GM12878 (cell line): Measurements from ENCODE around the gene VPS26B. TPM values are rescaled to one million over a fixed set of nuclear protein-coding genes. Genes with fewer than 3 reads are reported as not detected.

Experiments used
- ATAC-seq: fragments of 200-7000 bp; cut with Tn5 transposase; 3 replicates; pipeline ENCODE4 v1.9.1; 2020; ENCODE audit warnings: mild to moderate bottlenecking, moderate library complexity
- BruUV-seq: library from RNA; stranded (reverse); fragments of 400-500 nt; replicated peaks from 2 replicates; lab custom pipeline; 2021; lab: Mats Ljungman, UMichigan
- CTCF ChIA-PET: fragments of 300-600 bp; sonication (Branson Sonifier 250); formaldehyde crosslinking; extraction: SDS; loops from one replicate; lab custom pipeline; 2021; ENCODE audit warnings: inconsistent platforms; lab: Yijun Ruan, JAX
- POLR2A ChIA-PET: fragments of 350-600 bp; formaldehyde crosslinking; extraction: SDS; loops from one replicate; lab custom pipeline; 2021; ENCODE audit warnings: inconsistent platforms; lab: Charles Lee
- RAD21 ChIA-PET: fragments of 300-600 bp; sonication (Branson Sonifier 250); formaldehyde crosslinking; loops from one replicate; lab custom pipeline; 2023; ENCODE audit warnings: antibody characterized with exemption; ENCODE audit not compliant: unreplicated experiment; lab: Charles Lee
- SMC1A ChIA-PET: fragments of 300-600 bp; sonication (Branson Sonifier 250); formaldehyde crosslinking; loops from one replicate; lab custom pipeline; 2023; ENCODE audit not compliant: unreplicated experiment, uncharacterized antibody; lab: Charles Lee
- DNase-seq: peaks from one replicate; pipeline ENCODE4 v3.0.0-alpha.2; 2011; ENCODE audit warnings: low read depth, low spot score
- FAIRE-seq: peaks from 3 replicates; lab custom pipeline; 2011; peaks lifted over from hg19 to GRCh38; lab: Jason Lieb, UNC
- H2AFZ ChIP-seq: 2 replicates; pipeline ENCODE4 v1.6.0; 2011; ENCODE audit warnings: low read depth, low read length, control low read depth; ENCODE audit not compliant: control insufficient read depth
- H3K27ac ChIP-seq: 2 replicates; pipeline ENCODE4 v1.5.1; 2011; ENCODE audit warnings: control low read depth; ENCODE audit not compliant: control insufficient read depth, insufficient read depth
- H3K27me3 ChIP-seq, 2 experiments: replicated peaks in 1 of 2; 2 replicates each; pipeline versions ENCODE4 v1.6.0 to v1.6.1; 2011; ENCODE audit warnings: low read length in 1 of 2; ENCODE audit not compliant: control insufficient read depth in 2 of 2, insufficient read depth in 2 of 2
- H3K36me3 ChIP-seq, 2 experiments: 2 replicates each; pipeline ENCODE4 v1.5.1; 2011; ENCODE audit warnings: low read length in 1 of 2; ENCODE audit not compliant: control insufficient read depth in 2 of 2, insufficient read depth in 2 of 2
- H3K4me1 ChIP-seq: 2 replicates; pipeline ENCODE4 v1.6.1; 2011; ENCODE audit warnings: mild to moderate bottlenecking, low read length, moderate library complexity, mixed read lengths; ENCODE audit not compliant: control insufficient read depth, insufficient read depth
- H3K4me2 ChIP-seq: 2 replicates; pipeline ENCODE4 v1.6.0; 2011; ENCODE audit warnings: control low read depth; ENCODE audit not compliant: control insufficient read depth, insufficient read depth
- H3K4me3 ChIP-seq: fragments of 200-600 bp; sonication (generic); 2 replicates; pipeline ENCODE4 v1.5.1; 2016
- H3K79me2 ChIP-seq: 2 replicates; pipeline ENCODE4 v1.6.0; 2011; ENCODE audit warnings: low read length; ENCODE audit not compliant: control insufficient read depth, insufficient read depth
- H3K9ac ChIP-seq: 2 replicates; pipeline ENCODE4 v1.8.0; 2011; ENCODE audit warnings: low read length, control low read depth, mixed read lengths; ENCODE audit not compliant: control insufficient read depth, insufficient read depth
- H3K9me3 ChIP-seq: replicated peaks from 3 replicates; pipeline ENCODE4 v1.5.1; 2011; ENCODE audit warnings: mild to moderate bottlenecking, low read length; ENCODE audit not compliant: control insufficient read depth, insufficient read depth
- H4K20me1 ChIP-seq: 2 replicates; pipeline ENCODE4 v1.6.0; 2011; ENCODE audit not compliant: control insufficient read depth, insufficient read depth
- CBFB ChIP-seq: IDR thresholded peaks from 2 replicates; pipeline ENCODE4 v1.6.1; 2016; ENCODE audit warnings: antibody characterized with exemption, low read depth
- CHD1 ChIP-seq: IDR thresholded peaks from 2 replicates; pipeline ENCODE4 v1.6.1; 2012; ENCODE audit warnings: low read depth, low read length, improper control_type of control experiment
- CHD4 ChIP-seq: fragments of 200-600 bp; sonication (generic); IDR thresholded peaks from 2 replicates; pipeline ENCODE4 v1.6.1; 2016; ENCODE audit warnings: mild to moderate bottlenecking
- CREM ChIP-seq: IDR thresholded peaks from 2 replicates; pipeline ENCODE4 v1.6.1; 2014; ENCODE audit warnings: antibody characterized with exemption, low read depth
- CTCF ChIP-seq, 3 experiments: IDR thresholded peaks in 2 of 3; conservative IDR thresholded peaks in 1 of 3; 2 replicates each; pipeline ENCODE4 v1.5.1; 2011; ENCODE audit warnings: low read depth in 3 of 3, low read length in 3 of 3, mild to moderate bottlenecking in 3 of 3, control low read depth in 2 of 3, moderate library complexity in 2 of 3, inconsistent platforms in 1 of 3, mixed read lengths in 1 of 3; ENCODE audit not compliant: control insufficient read depth in 2 of 3, insufficient read depth in 1 of 3; ENCODE audit errors: extremely low read depth in 1 of 3
- MAX ChIP-seq: IDR thresholded peaks from 2 replicates; pipeline ENCODE4 v1.6.1; 2012; ENCODE audit warnings: low read depth, low read length, improper control_type of control experiment
- NR2C2 ChIP-seq: IDR thresholded peaks from 2 replicates; pipeline ENCODE4 v1.6.1; 2011; ENCODE audit warnings: borderline replicate concordance, low read depth; ENCODE audit not compliant: control insufficient read depth, insufficient read length
- PAX5 ChIP-seq: IDR thresholded peaks from 2 replicates; pipeline ENCODE4 v1.6.1; 2011; ENCODE audit warnings: low read depth, low read length, borderline replicate concordance
- RAD21 ChIP-seq: IDR thresholded peaks from 2 replicates; pipeline ENCODE4 v1.6.1; 2011; ENCODE audit warnings: mild to moderate bottlenecking, low read depth, low read length, moderate library complexity; ENCODE audit not compliant: insufficient read depth
- RAD51 ChIP-seq: fragments of 450-650 bp; IDR thresholded peaks from 2 replicates; pipeline ENCODE4 v1.6.1; 2016; ENCODE audit warnings: moderate library complexity, mild to moderate bottlenecking, inconsistent platforms
- STAT1 ChIP-seq: fragments of 450-650 bp; conservative IDR thresholded peaks from 2 replicates; pipeline ENCODE4 v1.6.1; 2014; ENCODE audit warnings: antibody characterized with exemption, mild to moderate bottlenecking
- USF1 ChIP-seq: IDR thresholded peaks from 2 replicates; pipeline ENCODE4 v1.6.1; 2011; ENCODE audit warnings: borderline replicate concordance, low read depth, mild to moderate bottlenecking, moderate library complexity, mixed read lengths, low read length; ENCODE audit not compliant: insufficient read depth; ENCODE audit errors: extremely low read length
- WRNIP1 ChIP-seq: IDR thresholded peaks from 2 replicates; pipeline ENCODE4 v1.6.1; 2011; ENCODE audit warnings: low read depth, low read length, improper control_type of control experiment, borderline replicate concordance
- ZNF274 ChIP-seq: IDR thresholded peaks from one replicate; pipeline ENCODE4 v1.8.0; 2011; ENCODE audit not compliant: insufficient read length, insufficient read depth
- WGBS: methylation state at CpG from one replicate; pipeline ENCODE4 v1.1.6; 2016; ENCODE audit warnings: low lambda C conversion rate; ENCODE audit not compliant: insufficient replicate concordance, insufficient coverage; ENCODE audit errors: missing lambda C conversion rate; 5-methylcytosine and 5-hydroxymethylcytosine counted together
- in situ Hi-C: fragments of 300-500 bp; cut with MboI; formaldehyde crosslinking; loops from 9 replicates; pipeline ENCODE4 v1.14.3; 2018; ENCODE audit warnings: mixed read lengths
- intact Hi-C: fragments of 100-400 bp; cut with micrococcal nuclease; formaldehyde crosslinking; loops from one replicate; pipeline ENCODE4 v1.14.2; 2022; ENCODE audit not compliant: unreplicated experiment
- polyA plus RNA-seq, 11 experiments: library from polyadenylated mRNA; depleted of rRNA in 4 of 11; unstranded in 6 of 11; stranded (reverse) in 5 of 11; fragments of >200 nt; fragmentation: Nextera tagmentation in 4 of 11; fragmentation: Illumina TruSeq in 1 of 11; extraction: Ambion mirVana in 4 of 11; extraction: Trizol in 1 of 11; gene quantifications; 1 replicate in 1 of 11; 2 replicates in 10 of 11; pipeline versions ENCODE4 v1.2.1 to v1.2.3, GENCODE V29; 2011 to 2016; ENCODE audit warnings: inconsistent platforms in 2 of 11, missing spikeins in 2 of 11, low read depth in 1 of 11
- total RNA-seq, 4 experiments: library from RNA; depleted of rRNA in 3 of 4; stranded (reverse); fragments of >200 nt in 3 of 4; fragmentation: Illumina TruSeq in 1 of 4; extraction: Trizol in 1 of 4; gene quantifications; 2 replicates each; pipeline versions ENCODE4 v1.2.1 to v1.2.3, GENCODE V29; 2013 to 2021
- TF ChIP-seq, protein P1 (sequence below): fragments of 450-650 bp; IDR thresholded peaks from 2 replicates; pipeline ENCODE4 v1.6.1; 2017; ENCODE audit warnings: mild to moderate bottlenecking
- TF ChIP-seq, protein P2 (sequence below): IDR thresholded peaks from 2 replicates; pipeline ENCODE4 v1.6.1; 2011; ENCODE audit warnings: low read depth, mild to moderate bottlenecking, low read length, moderate library complexity, borderline replicate concordance; ENCODE audit errors: extremely low read depth
- TF ChIP-seq, protein P3 (sequence below): fragments of 450-650 bp; IDR thresholded peaks from 2 replicates; pipeline ENCODE4 v1.6.1; 2014; ENCODE audit warnings: mild to moderate bottlenecking

VPS26B gene
- total and polyA plus RNA-seq, 10 of the 15 experiments (the other 5 are each of a cell fraction or from before 2014, with no cell fraction given): 1.6 to 26.9 (median 13.3) TPM

DNA sequence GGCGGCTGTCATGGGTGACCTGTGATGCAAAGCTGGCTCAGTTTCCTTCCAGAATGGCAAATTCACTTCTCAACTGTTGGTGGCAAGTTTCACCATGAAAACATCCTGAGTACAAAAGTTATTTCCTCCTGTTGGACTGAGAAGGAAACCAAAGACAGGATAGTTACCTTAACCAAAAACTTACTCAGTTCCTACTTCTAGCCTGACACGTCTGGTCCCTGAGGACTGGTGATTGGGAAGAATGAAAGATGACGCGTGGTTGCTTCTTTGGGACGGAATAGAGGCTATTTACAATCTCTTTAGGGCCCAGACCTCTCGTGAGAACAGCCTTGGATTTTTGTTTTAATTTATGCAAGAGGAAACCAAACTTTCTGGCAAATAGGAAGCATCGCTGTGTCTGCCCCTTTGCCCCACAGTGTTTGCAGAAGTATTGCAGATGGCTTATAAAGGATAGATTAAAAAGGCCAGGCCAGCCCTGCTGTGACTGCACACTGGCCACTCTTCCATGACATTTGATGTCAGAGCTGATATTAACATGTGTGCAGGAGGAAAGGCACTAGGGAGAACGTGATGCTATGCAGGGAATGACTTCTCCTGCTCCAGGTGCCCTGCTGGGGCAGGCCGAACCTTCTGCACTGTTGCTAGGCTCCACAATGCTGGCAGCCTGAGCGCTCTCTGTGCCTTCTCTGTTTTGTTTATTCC, 7.6 kb downstream of the VPS26B start:
- CTCF ChIA-PET: no interaction called here
- TF ChIP-seq RAD21: no peak
- TF ChIP-seq PAX5: no peak
- TF ChIP-seq CBFB: no peak
- no peak for TF ChIP-seq MAX
- TF ChIP-seq WRNIP1: no peak
- no peak for TF ChIP-seq NR2C2
- TF ChIP-seq, protein P1, sequence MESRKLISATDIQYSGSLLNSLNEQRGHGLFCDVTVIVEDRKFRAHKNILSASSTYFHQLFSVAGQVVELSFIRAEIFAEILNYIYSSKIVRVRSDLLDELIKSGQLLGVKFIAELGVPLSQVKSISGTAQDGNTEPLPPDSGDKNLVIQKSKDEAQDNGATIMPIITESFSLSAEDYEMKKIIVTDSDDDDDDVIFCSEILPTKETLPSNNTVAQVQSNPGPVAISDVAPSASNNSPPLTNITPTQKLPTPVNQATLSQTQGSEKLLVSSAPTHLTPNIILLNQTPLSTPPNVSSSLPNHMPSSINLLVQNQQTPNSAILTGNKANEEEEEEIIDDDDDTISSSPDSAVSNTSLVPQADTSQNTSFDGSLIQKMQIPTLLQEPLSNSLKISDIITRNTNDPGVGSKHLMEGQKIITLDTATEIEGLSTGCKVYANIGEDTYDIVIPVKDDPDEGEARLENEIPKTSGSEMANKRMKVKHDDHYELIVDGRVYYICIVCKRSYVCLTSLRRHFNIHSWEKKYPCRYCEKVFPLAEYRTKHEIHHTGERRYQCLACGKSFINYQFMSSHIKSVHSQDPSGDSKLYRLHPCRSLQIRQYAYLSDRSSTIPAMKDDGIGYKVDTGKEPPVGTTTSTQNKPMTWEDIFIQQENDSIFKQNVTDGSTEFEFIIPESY: no peak
- no peak for TF ChIP-seq CHD1
- no peak for TF ChIP-seq CREM
- no peak for TF ChIP-seq CHD4
- no peak for TF ChIP-seq STAT1
- TF ChIP-seq, protein P2, sequence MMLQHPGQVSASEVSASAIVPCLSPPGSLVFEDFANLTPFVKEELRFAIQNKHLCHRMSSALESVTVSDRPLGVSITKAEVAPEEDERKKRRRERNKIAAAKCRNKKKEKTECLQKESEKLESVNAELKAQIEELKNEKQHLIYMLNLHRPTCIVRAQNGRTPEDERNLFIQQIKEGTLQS: no peak
- no peak for TF ChIP-seq ZNF274
- TF ChIP-seq USF1: no peak
- no peak for TF ChIP-seq CTCF (IDR thresholded peaks at IDR 0.05 in 2 of 3, conservative IDR thresholded peaks at IDR 0.05 in 1 of 3; ENCODE audit: control insufficient read depth in 2 of 3, extremely low read depth in 1 of 3, insufficient read depth in 1 of 3, low read depth in 3 of 3, low read length in 3 of 3)
- no peak for TF ChIP-seq RAD51
- TF ChIP-seq, protein P3, sequence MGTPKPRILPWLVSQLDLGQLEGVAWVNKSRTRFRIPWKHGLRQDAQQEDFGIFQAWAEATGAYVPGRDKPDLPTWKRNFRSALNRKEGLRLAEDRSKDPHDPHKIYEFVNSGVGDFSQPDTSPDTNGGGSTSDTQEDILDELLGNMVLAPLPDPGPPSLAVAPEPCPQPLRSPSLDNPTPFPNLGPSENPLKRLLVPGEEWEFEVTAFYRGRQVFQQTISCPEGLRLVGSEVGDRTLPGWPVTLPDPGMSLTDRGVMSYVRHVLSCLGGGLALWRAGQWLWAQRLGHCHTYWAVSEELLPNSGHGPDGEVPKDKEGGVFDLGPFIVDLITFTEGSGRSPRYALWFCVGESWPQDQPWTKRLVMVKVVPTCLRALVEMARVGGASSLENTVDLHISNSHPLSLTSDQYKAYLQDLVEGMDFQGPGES: no peak

More for the DNA sequence above, 7.6 kb downstream of the VPS26B start:
- no TSS peak for BruUV-seq
- Histone ChIP-seq H3K4me3 (no peak overlapping the region), H3K36me3 (peaks cover 0 to 3% of the 10 kb centered on the region in 2 experiments; a peak in 1 of 4 replicates), H2AFZ (no peak overlapping the region), H3K9me3 (no peaks in the 10 kb centered on the region), H3K4me1 (peaks cover 19% of the 10 kb centered on the region), H3K4me2 (no peak overlapping the region), H4K20me1 (peaks cover 12% of the 10 kb centered on the region; the same call in 1 of the 2 replicates), H3K27me3 (no peaks in the 10 kb centered on the region), H3K79me2 (no peaks in the 10 kb centered on the region; the same call in 1 of the 2 replicates), H3K9ac (no peak overlapping the region), H3K27ac (no peak overlapping the region)
- DNase-seq (no peak), ATAC-seq (no peak), FAIRE-seq (no peak)
- ChIA-PET RAD21 (interaction anchor here (0.6 kb wide), 1 partner anchor 356 kb away, joined by 3 read pairs; no protein-coding TSS in a partner anchor), SMC1A (no interaction called here), POLR2A (no interaction called here)
- intact Hi-C loops: no loop called here
- 66% methylated on average over 10 of the region's 10 CpGs for WGBS
- in situ Hi-C loops: no loop called here
